Measurements from ENCODE around the gene GLIS1. TPM values are rescaled to one million over a fixed set of nuclear protein-coding genes. Genes with fewer than 3 reads are reported as not detected.

Gene GLIS1
- total and polyA plus RNA-seq, 10 of the 15 experiments (the other 5 are each of a cell fraction or from before 2014, with no cell fraction given): not detected

DNA sequence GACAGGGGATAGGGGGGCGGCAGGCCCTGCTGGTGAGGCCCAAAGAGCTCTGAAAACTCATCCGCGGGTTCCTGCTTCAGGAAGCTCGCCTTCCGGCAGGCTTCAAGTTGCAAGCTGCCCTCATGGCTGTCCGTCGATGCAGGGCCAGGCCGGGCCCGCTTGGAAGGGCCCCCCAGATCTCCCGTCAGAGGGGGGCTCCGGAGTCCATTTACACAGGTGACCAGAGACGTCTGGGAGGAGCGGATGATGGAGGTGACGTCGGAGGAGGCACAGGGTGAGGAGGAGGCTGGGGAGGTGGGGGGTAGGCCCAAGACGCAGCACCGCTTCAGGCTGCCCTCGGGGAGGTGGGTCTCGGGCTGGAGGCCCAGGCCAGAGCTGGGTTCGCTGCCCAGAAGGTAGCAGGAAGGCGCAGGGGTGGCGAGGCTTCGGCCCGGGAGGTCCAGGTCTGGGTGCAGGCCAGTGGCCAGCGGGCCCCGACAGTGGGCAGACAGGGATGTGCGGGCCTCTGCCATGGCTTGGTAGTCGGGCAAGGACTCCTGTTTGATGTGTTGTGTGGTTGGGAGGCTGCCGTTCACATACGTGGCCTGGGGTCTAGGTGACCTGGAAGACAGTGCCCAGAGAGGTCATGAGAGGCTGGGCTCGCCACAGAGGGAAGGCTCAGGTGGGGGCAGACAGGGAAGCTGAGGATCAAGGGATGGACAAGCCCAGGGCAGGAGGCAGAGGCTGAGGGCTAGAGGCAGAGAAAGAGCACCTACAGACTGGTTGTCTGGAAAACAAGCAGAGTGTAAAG lies 144.4 kb downstream of the GLIS1 start:
- Histone ChIP-seq H3K36me3 (ENCODE audit: control insufficient read depth in 2 of 2, insufficient read depth in 2 of 2, low read length in 1 of 2) (no peaks in the 10 kb centered on the region), H3K4me1 (ENCODE audit: control insufficient read depth, insufficient read depth, low read length) (no peaks in the 10 kb centered on the region), H3K27ac (ENCODE audit: control insufficient read depth, insufficient read depth) (no peak overlapping the region), H3K9me3 (replicated peaks; ENCODE audit: control insufficient read depth, insufficient read depth, low read length) (no peaks in the 10 kb centered on the region), H3K27me3 (replicated peaks in 1 of 2; ENCODE audit: control insufficient read depth in 2 of 2, insufficient read depth in 2 of 2, low read length in 1 of 2) (peaks cover 0 to 2% of the 10 kb centered on the region in 2 experiments; a peak in 1 of 4 replicates), H3K9ac (ENCODE audit: control insufficient read depth, insufficient read depth, low read length) (no peak overlapping the region), H2AFZ (ENCODE audit: control insufficient read depth, low read depth, low read length) (no peak overlapping the region), H4K20me1 (ENCODE audit: control insufficient read depth, insufficient read depth) (no peaks in the 10 kb centered on the region), H3K4me2 (ENCODE audit: control insufficient read depth, insufficient read depth) (no peak overlapping the region), H3K79me2 (ENCODE audit: control insufficient read depth, insufficient read depth, low read length) (no peaks in the 10 kb centered on the region), H3K4me3 (no peak overlapping the region)
- SMC1A ChIA-PET (ENCODE audit: uncharacterized antibody, unreplicated experiment): no interaction called here
- no peak for DNase-seq (ENCODE audit: low read depth, low spot score)
- POLR2A ChIA-PET: no interaction called here
- FAIRE-seq: no peak
- 36% methylated on average over 28 of the region's 31 CpGs for WGBS (ENCODE audit: insufficient coverage, insufficient replicate concordance, low lambda C conversion rate, missing lambda C conversion rate)
- RAD21 ChIA-PET (ENCODE audit: unreplicated experiment): no interaction called here
- TF ChIP-seq HDGF (IDR thresholded peaks at IDR 0.05) (no peak), POLR2AphosphoS5 (IDR thresholded peaks at IDR 0.05; ENCODE audit: low read length) (no peak), YBX1 (IDR thresholded peaks at IDR 0.05) (no peak), SREBF1 (IDR thresholded peaks at IDR 0.05; ENCODE audit: low read length) (no peak), SMAD5 (IDR thresholded peaks at IDR 0.05; ENCODE audit: low read depth) (no peak), KLF5 (IDR thresholded peaks at IDR 0.05; ENCODE audit: partially characterized antibody) (no peak), JUNB (IDR thresholded peaks at IDR 0.05) (no peak), ZZZ3 (IDR thresholded peaks at IDR 0.05; ENCODE audit: control insufficient read depth, insufficient read length, low read depth) (no peak), HDAC2 (IDR thresholded peaks at IDR 0.05) (no peak), SREBF2 (IDR thresholded peaks at IDR 0.05; ENCODE audit: low read length) (no peak), TCF7 (IDR thresholded peaks at IDR 0.05; ENCODE audit: borderline replicate concordance) (no peak), STAT1 (conservative IDR thresholded peaks at IDR 0.05) (no peak)
- TF ChIP-seq, protein P1, sequence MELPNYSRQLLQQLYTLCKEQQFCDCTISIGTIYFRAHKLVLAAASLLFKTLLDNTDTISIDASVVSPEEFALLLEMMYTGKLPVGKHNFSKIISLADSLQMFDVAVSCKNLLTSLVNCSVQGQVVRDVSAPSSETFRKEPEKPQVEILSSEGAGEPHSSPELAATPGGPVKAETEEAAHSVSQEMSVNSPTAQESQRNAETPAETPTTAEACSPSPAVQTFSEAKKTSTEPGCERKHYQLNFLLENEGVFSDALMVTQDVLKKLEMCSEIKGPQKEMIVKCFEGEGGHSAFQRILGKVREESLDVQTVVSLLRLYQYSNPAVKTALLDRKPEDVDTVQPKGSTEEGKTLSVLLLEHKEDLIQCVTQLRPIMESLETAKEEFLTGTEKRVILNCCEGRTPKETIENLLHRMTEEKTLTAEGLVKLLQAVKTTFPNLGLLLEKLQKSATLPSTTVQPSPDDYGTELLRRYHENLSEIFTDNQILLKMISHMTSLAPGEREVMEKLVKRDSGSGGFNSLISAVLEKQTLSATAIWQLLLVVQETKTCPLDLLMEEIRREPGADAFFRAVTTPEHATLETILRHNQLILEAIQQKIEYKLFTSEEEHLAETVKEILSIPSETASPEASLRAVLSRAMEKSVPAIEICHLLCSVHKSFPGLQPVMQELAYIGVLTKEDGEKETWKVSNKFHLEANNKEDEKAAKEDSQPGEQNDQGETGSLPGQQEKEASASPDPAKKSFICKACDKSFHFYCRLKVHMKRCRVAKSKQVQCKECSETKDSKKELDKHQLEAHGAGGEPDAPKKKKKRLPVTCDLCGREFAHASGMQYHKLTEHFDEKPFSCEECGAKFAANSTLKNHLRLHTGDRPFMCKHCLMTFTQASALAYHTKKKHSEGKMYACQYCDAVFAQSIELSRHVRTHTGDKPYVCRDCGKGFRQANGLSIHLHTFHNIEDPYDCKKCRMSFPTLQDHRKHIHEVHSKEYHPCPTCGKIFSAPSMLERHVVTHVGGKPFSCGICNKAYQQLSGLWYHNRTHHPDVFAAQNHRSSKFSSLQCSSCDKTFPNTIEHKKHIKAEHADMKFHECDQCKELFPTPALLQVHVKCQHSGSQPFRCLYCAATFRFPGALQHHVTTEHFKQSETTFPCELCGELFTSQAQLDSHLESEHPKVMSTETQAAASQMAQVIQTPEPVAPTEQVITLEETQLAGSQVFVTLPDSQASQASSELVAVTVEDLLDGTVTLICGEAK (IDR thresholded peaks at IDR 0.05; ENCODE audit: borderline replicate concordance): no peak
- TF ChIP-seq, protein P2, sequence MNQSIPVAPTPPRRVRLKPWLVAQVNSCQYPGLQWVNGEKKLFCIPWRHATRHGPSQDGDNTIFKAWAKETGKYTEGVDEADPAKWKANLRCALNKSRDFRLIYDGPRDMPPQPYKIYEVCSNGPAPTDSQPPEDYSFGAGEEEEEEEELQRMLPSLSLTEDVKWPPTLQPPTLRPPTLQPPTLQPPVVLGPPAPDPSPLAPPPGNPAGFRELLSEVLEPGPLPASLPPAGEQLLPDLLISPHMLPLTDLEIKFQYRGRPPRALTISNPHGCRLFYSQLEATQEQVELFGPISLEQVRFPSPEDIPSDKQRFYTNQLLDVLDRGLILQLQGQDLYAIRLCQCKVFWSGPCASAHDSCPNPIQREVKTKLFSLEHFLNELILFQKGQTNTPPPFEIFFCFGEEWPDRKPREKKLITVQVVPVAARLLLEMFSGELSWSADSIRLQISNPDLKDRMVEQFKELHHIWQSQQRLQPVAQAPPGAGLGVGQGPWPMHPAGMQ (IDR thresholded peaks at IDR 0.05; ENCODE audit: borderline replicate concordance): no peak
- TF ChIP-seq, protein P3, sequence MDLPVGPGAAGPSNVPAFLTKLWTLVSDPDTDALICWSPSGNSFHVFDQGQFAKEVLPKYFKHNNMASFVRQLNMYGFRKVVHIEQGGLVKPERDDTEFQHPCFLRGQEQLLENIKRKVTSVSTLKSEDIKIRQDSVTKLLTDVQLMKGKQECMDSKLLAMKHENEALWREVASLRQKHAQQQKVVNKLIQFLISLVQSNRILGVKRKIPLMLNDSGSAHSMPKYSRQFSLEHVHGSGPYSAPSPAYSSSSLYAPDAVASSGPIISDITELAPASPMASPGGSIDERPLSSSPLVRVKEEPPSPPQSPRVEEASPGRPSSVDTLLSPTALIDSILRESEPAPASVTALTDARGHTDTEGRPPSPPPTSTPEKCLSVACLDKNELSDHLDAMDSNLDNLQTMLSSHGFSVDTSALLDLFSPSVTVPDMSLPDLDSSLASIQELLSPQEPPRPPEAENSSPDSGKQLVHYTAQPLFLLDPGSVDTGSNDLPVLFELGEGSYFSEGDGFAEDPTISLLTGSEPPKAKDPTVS (IDR thresholded peaks at IDR 0.05; ENCODE audit: low read depth, low read length): no peak
- intact Hi-C loops (cut with micrococcal nuclease; ENCODE audit: unreplicated experiment) (no loop called here), in situ Hi-C loops (cut with MboI) (no loop called here)
- no peak for ATAC-seq
- CTCF ChIA-PET: interaction anchor here (0.7 kb wide), 1 partner anchor 227 kb away, joined by 3 read pairs; no protein-coding TSS in a partner anchor
- BruUV-seq (replicated peaks): no TSS peak

All from GM12878 (cell line).